ENCODE results near the gene TET2. TPM values are rescaled to one million over a fixed set of nuclear protein-coding genes. Genes with fewer than 3 reads are reported as not detected.

TET2 gene
- total RNA-seq, 1 donor from 2014 or later, result 5.0 TPM

- no peak for TF ChIP-seq CTCF (conservative IDR thresholded peaks at IDR 0.05; ENCODE audit: low read depth, low read length)
- H3K4me3 ChIP-seq (ENCODE audit: low read depth, low read length), result no peak overlapping the region
- DNase-seq (ENCODE audit: low read depth), result no peak
These were observed 120.6 kb downstream of the TET2 start for GRCh38 chr4:105267280-105267679.

- no peak for DNase-seq (ENCODE audit: low read depth)
- H3K4me3 ChIP-seq (ENCODE audit: low read depth, low read length), result no peak overlapping the region
- no peak for TF ChIP-seq CTCF (conservative IDR thresholded peaks at IDR 0.05; ENCODE audit: low read depth, low read length)
These were observed 125.3 kb downstream of the TET2 start for GRCh38 chr4:105272002-105272401.

GRCh38 chr4:105273230-105273629 lies 126.6 kb downstream of the TET2 start:
- no peak for TF ChIP-seq CTCF (conservative IDR thresholded peaks at IDR 0.05; ENCODE audit: low read depth, low read length)
- DNase-seq (ENCODE audit: low read depth), result no peak
- no peak overlapping the region for H3K4me3 ChIP-seq (ENCODE audit: low read depth, low read length)

GRCh38 chr4:105274090-105274489 lies 127.4 kb downstream of the TET2 start:
- no peak overlapping the region for H3K4me3 ChIP-seq (ENCODE audit: low read depth, low read length)
- TF ChIP-seq CTCF (conservative IDR thresholded peaks at IDR 0.05; ENCODE audit: low read depth, low read length), result no peak
- DNase-seq (ENCODE audit: low read depth), result no peak

- DNase-seq (ENCODE audit: low read depth), result no peak
- H3K4me3 ChIP-seq (ENCODE audit: low read depth, low read length), result no peak overlapping the region
- TF ChIP-seq CTCF (conservative IDR thresholded peaks at IDR 0.05; ENCODE audit: low read depth, low read length), result no peak
These were observed 127.8 kb downstream of the TET2 start for GRCh38 chr4:105274504-105274903.

- DNase-seq (ENCODE audit: low read depth), result no peak
- no peak overlapping the region for H3K4me3 ChIP-seq (ENCODE audit: low read depth, low read length)
- TF ChIP-seq CTCF (conservative IDR thresholded peaks at IDR 0.05; ENCODE audit: low read depth, low read length), result no peak
These were observed 129.9 kb downstream of the TET2 start for GRCh38 chr4:105276361-105277104.

- H3K4me3 ChIP-seq (ENCODE audit: low read depth, low read length), result no peak overlapping the region
- no peak for DNase-seq (ENCODE audit: low read depth)
- TF ChIP-seq CTCF (conservative IDR thresholded peaks at IDR 0.05; ENCODE audit: low read depth, low read length), result no peak
These were observed 131.0 kb downstream of the TET2 start for GRCh38 chr4:105277702-105278101.
